ENCODE data around the gene LRBA.

LRBA gene

DNA sequence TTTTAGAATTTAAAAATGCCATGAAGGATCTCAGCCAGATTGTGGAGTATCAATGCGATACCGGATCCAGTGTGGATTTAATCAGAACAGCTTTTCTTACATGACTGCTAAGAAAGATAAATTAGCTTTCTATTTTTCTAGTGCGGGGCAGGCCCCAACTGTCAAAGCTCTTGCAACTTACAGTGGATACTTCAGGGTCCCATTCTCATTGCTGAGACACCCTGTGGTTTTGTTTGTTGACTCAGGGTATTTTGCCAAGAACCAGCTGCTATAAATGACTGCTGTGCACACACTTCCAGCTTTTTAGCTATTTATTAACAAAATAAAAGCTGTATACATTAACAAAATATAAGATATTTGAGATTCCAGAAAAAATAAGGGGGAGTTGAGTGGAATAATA, 770.5 kb downstream of the LRBA start:
- H3K4me3 ChIP-seq (ENCODE audit: low read length) = no peak overlapping the region
- TF ChIP-seq, protein P1, sequence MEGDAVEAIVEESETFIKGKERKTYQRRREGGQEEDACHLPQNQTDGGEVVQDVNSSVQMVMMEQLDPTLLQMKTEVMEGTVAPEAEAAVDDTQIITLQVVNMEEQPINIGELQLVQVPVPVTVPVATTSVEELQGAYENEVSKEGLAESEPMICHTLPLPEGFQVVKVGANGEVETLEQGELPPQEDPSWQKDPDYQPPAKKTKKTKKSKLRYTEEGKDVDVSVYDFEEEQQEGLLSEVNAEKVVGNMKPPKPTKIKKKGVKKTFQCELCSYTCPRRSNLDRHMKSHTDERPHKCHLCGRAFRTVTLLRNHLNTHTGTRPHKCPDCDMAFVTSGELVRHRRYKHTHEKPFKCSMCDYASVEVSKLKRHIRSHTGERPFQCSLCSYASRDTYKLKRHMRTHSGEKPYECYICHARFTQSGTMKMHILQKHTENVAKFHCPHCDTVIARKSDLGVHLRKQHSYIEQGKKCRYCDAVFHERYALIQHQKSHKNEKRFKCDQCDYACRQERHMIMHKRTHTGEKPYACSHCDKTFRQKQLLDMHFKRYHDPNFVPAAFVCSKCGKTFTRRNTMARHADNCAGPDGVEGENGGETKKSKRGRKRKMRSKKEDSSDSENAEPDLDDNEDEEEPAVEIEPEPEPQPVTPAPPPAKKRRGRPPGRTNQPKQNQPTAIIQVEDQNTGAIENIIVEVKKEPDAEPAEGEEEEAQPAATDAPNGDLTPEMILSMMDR (IDR thresholded peaks at IDR 0.05; ENCODE audit: insufficient read depth, low read depth, low read length, missing control alignments) = no peak
- no peak for DNase-seq (ENCODE audit: low read depth)

- TF ChIP-seq, protein P1 (IDR thresholded peaks at IDR 0.05; ENCODE audit: insufficient read depth, low read depth, low read length, missing control alignments) = no peak
- H3K4me3 ChIP-seq (ENCODE audit: low read length) = no peak overlapping the region
- no peak for DNase-seq (ENCODE audit: low read depth)
Observed at GRCh38 chr4:150243932-150244331, 771.2 kb downstream of the LRBA start.

DNA sequence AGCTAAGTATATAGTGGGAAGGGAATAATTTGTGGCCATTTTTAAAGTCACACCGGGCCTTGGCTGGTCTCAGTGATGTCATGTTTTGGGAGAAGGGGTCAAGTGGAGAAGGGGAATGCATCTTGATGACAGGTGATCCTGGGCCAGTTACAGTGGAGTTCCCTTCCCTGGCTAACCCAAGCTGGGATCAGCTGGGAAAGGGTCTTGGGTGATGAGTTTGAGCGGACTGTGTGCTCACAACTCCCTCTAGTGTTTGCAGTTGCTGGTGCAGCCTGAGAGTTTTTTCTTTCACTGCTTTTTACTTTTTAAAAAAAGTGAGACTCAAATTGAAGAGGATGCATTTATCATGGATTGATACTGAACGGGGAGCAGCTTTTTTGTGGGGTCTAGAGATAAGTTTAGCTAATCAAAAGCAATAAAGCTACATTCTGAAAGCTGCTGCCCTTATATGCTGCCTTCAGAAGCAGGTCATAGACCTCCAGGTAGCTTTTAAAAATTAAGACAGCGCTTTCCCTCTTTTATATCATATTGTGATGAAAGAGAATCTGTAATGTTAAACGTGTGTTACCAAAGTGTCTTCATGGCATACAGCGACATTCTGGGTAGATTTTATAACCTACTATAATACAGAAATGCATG, 772.1 kb downstream of the LRBA start:
- no peak overlapping the region for H3K4me3 ChIP-seq (ENCODE audit: low read length)
- peak; percentile 33 for DNase-seq (ENCODE audit: low read depth)
- TF ChIP-seq, protein P1 (IDR thresholded peaks at IDR 0.05; ENCODE audit: insufficient read depth, low read depth, low read length, missing control alignments) = peak; percentile 90

GRCh38 chr4:150240011-150240410, 775.1 kb downstream of the LRBA start:
- no peak for DNase-seq (ENCODE audit: low read depth)
- H3K4me3 ChIP-seq (ENCODE audit: low read length) = no peak overlapping the region
- TF ChIP-seq, protein P1 (IDR thresholded peaks at IDR 0.05; ENCODE audit: insufficient read depth, low read depth, low read length, missing control alignments) = no peak

- DNase-seq (ENCODE audit: low read depth) = no peak
- no peak overlapping the region for H3K4me3 ChIP-seq (ENCODE audit: low read length)
- TF ChIP-seq, protein P1 (IDR thresholded peaks at IDR 0.05; ENCODE audit: insufficient read depth, low read depth, low read length, missing control alignments) = no peak
Observed at GRCh38 chr4:150238591-150238990, 776.5 kb downstream of the LRBA start.

DNA sequence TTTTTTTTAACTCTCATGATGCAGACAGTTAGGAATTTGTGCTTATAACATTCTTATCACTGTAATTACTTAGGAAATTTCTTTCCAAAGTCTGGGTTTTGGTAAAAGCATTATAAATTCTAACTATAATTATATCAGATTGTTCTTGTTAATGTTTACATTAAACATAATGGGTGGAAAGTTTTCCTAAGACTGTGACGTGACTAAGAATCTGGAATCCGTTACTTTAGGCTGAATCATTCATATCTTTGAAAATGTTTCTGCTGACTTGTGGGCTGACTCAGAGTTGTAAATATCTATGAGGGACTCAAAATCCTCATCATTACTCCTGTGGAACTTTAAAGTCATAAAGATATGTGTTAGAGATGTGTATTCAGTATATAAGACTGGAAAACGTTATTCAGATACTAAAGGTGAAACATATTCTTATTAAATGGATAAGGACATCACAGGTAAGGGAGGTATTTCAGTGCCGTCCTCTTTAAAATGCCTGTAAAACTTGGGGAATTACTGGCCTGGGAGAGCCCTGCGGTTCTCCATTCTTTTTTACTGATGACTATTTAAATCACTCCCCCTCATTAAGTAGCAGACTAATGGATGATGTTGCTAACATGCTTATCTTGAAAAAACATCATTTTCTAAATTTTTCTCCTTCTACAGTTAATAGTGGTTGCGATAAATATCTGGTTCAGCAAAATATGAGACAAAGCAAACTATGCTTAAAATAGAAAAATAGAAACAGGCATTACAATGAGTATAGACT, 777.8 kb downstream of the LRBA start:
- peak; percentile 88 for DNase-seq (ENCODE audit: low read depth)
- no peak overlapping the region for H3K4me3 ChIP-seq (ENCODE audit: low read length)
- TF ChIP-seq, protein P1 (IDR thresholded peaks at IDR 0.05; ENCODE audit: insufficient read depth, low read depth, low read length, missing control alignments) = no peak
